Epithelial cell of esophagus (primary cell): ENCODE results near the gene MEGF11.

ENCODE experiments used
- DNase-seq: peaks from one replicate; pipeline ENCODE4 v3.0.0; 2010; ENCODE audit warnings: low read depth
- H3K4me3 ChIP-seq: 2 replicates; pipeline ENCODE4 v1.5.1; 2011; ENCODE audit warnings: mild to moderate bottlenecking, low read length, control low read depth
- CTCF ChIP-seq: IDR thresholded peaks from 2 replicates; pipeline ENCODE4 v1.5.1; 2011; ENCODE audit warnings: low read depth, mild to moderate bottlenecking, low read length, control low read depth, inconsistent platforms; ENCODE audit not compliant: insufficient read depth; ENCODE audit errors: missing control alignments

MEGF11 gene

GRCh38 chr15:66254951-66255676 is 1.6 kb upstream of the MEGF11 start:
- no peak overlapping the region for H3K4me3 ChIP-seq
- no peak for DNase-seq
- TF ChIP-seq CTCF: no peak

- no peak for TF ChIP-seq CTCF
- DNase-seq: no peak
Observed at GRCh38 chr15:66254089-66254950, 770 bp upstream of the MEGF11 start.

GRCh38 chr15:66252685-66253417 is 699 bp downstream of the MEGF11 start:
- DNase-seq: peak; percentile 19
- H3K4me3 ChIP-seq: peak overlapping the region; percentile 46
- TF ChIP-seq CTCF: no peak

More at GRCh38 chr15:66254089-66254950, 770 bp upstream of the MEGF11 start:
- no peak overlapping the region for H3K4me3 ChIP-seq

- TF ChIP-seq CTCF: peak; percentile 54
- DNase-seq: peak; percentile 49
- H3K4me3 ChIP-seq: peak overlapping the region; percentile 46
Observed at GRCh38 chr15:66251790-66252684, 1.5 kb downstream of the MEGF11 start.

- TF ChIP-seq CTCF: no peak
Observed at GRCh38 chr15:66251065-66251789, 2.3 kb downstream of the MEGF11 start.

More at GRCh38 chr15:66251065-66251789, 2.3 kb downstream of the MEGF11 start:
- H3K4me3 ChIP-seq: no peak overlapping the region
- DNase-seq: no peak
